HG02884 (cell line): ENCODE measurements around the gene NDP.

Experiments used
- ATAC-seq: cut with Tn5 transposase; IDR thresholded peaks from one replicate; pipeline ENCODE4 v1.9.1; 2021; ENCODE audit warnings: mild to moderate bottlenecking, moderate library complexity; ENCODE audit not compliant: unreplicated experiment

Gene NDP, protein sequence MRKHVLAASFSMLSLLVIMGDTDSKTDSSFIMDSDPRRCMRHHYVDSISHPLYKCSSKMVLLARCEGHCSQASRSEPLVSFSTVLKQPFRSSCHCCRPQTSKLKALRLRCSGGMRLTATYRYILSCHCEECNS

DNA sequence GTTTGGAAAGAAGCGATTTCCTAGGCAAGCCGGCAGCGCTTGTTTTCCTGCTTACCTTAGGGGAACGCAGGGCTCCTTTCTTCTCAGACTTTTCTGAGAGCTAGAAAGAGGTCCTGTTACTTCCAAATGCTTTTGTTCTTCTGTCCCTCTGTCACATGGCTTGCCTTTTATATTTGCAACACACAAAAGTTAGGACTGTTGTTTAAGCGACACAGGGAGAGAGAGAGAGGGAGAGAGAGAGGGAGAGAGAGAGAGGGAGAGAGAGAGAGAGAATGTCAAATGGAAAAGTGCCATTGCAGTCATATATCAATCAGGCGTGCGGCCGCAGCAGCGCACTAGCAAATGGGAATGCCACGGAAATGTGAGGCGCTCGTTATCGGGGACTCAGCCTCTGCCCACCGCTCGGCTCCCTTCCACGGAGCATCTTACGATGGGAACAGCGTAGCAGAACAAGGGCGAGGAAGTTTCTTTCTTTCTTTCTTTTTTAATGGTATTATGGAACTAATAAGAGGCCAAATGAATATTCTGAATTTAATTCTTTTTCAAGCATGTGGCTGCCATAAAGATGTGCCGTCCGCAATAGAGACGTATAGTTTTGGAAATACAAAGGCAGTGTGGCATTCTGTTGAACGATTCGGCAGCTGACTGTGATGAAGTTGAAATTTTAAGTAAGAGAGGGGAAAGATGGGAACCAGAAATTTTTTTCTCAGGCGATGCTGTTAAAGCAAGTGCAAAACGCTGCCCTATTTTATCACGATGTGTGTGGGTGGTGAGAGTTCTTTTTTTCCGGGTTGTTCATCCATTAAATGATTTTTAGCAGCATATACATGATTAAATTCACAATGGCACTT, at the start of gene NDP:
TSS of gene NDP (minus strand) at position 142 of the 851 bp plus-strand sequence. CDS start 14,745 bp downstream, outside the sequence.
- ATAC-seq = no peak

DNA sequence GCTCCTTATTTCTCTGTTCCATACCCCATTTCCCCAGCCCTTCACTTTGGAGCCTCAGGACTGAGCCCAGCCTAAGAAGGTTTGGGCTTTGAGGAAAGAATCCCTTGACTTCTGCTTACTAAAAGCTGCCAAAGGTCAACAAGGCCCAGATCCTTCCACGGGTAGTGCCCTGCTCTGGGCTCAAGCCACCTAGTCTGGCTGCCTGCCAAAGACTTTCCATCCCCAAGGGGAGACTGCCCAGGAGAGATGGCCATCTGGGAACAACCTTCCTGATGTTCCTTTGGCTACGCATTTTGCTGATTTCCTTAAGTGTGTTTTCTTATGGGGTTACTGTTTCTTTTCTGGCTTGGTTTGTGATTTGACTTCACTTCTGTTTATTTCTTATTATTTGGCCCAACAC, 49.8 kb upstream of the NDP start:
- ATAC-seq = no peak

DNA sequence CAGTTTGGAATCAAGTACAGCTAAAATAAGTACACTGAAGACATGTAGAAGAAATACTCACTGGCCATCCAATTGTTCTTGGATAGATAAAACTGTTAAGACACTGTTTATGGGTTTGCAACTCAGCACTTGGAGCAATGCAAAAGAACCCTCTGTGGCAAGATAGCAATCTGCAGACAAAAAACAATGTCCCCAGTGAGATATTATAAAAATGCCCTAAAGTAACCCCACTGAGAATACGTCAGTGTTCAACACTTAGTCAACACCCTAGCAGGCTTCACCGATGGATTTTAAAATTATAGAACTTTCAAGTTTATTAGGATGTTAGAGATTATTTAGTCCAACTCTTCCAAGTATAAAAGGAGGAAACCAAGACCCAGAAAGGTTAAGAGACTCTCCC, 47.5 kb upstream of the NDP start:
- ATAC-seq = no peak

DNA sequence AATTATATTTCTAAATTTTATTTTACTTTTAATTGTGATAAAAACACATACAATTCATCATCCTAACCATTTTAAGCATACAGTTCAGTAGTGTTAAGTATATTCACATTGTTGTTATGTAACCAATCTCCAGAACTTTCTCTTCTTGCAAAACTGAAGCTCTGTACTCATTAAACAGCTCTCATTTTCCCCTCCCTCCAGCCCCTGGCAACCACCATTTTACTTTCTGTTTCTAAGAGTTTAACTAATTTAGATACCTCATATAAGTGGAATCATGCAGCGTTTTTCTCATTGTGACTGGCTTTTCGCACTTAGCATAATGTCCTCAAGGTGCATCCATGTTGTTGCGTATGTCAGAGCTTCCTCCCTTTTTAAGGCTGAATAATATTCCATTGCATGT, 46.7 kb upstream of the NDP start:
- no peak for ATAC-seq

DNA sequence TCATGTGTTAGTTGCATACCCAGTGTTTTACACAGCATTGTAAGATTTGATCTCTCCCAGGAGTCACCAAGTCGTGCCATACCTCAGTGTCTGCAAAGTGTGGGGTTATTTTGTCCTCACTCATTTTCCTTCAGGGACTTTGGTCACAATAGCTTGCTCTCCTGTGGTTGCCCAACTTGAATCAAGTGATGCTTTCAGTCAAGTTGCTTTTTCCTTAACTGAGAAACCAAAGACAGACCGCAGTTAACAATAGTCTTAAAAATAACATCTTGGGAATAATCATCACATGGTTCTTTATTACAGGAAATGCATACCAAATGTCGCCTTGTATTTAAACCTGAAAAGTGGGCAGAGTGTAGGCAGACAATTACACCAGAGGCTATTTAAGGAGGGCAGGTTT, 44.5 kb upstream of the NDP start:
- ATAC-seq = no peak

DNA sequence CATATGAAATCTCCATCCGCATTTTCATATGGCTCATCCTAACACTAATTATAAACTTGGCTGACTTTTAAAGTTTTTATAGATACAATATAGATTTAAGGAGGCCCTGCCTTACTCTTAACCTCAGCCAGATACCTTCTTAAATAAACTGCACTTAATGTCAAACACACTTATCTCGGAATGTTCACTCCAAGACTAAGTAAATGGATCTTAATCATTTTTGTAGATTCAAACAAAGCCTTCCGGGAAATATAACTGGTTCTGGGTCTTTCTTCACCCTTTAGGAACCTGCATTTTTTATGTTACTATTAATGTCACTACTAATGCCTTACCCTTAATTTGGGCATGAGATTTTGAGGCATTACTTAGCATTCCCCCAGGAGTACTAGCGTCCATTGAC, 43.7 kb upstream of the NDP start:
- ATAC-seq = no peak

DNA sequence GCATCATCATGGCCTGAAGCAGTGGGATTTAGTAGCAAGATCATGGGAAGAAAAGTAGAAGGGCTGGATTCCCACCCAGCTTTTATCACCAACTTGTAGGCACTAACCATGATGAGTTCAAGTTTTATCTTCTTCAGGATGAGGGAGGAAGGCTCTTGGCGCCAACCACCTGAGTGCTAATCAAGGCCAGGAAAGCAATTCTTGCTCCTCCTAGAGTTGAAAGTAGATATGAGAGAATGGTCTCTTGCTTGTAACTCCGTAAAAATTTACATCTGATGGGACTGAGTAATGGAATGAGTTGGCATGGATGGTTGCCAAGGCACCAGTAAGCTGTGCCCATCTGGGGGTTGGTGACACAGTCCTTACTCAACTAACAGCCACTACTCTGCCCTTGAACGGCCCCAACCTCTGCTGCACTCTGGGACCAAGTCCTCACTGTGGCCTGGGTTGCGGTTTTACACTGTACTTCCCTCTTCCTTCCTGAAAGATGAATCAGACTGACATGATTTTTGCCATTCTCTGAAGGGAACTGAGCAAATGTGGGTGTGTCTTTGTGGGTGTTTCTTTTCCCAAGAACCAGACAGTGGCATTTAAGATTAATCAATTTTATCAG, 39.4 kb upstream of the NDP start:
- ATAC-seq = no peak

DNA sequence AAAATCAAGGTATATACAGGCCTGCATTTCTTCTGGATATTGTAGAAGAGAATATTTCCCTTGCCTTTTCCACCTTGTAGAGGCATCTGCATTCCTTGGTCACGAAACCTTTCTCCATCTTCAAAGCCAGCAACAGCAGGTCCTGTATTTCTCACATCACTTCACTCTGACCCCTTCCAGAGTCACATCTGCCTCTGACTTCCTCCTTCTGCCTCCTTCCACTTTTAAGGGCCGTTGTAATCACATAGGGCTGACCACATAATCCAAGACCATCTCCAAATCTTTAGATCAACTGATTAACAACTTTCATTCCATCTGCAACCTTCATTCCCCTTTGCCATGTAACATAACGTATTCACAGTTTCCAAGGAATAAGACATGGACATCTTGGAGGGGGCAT, 38.3 kb upstream of the NDP start:
- no peak for ATAC-seq

DNA sequence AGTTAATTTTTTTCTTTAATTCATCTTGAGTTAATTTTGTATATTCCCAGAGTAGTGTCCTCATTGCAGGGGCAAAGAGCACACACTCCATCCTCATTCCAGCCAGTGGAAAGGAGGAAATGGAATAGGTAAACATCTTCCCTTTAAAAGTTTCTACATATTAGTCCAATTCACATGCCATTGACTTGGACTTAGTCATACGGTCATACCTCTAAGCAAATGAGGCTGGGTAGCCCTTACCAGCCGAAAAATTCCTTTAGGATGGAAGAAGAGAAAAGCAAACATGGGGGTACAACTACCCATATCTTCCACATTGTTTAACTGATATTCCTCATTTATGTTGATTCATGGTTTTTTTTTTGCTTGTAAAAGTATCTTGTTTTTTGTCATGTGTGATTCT, 37.4 kb upstream of the NDP start:
- ATAC-seq = no peak

DNA sequence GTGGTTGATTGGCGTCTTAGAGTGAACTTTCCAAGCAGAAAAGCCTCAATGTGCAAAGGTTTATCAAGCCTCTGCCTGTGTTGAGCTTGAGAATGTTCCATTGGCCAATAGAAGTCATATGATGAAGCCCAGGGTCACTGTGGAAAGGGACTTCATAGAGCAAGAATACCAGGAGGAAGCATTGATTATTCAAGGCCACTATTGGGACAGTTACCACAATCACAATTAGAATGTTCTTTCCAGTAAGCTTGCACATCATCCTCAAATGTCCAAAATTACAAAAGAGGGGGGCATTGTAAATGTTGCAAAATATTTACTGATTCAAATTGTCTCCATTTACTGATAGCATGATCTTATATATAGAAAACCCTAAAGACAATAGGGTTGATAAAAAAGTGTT, 32.9 kb upstream of the NDP start:
- no peak for ATAC-seq

DNA sequence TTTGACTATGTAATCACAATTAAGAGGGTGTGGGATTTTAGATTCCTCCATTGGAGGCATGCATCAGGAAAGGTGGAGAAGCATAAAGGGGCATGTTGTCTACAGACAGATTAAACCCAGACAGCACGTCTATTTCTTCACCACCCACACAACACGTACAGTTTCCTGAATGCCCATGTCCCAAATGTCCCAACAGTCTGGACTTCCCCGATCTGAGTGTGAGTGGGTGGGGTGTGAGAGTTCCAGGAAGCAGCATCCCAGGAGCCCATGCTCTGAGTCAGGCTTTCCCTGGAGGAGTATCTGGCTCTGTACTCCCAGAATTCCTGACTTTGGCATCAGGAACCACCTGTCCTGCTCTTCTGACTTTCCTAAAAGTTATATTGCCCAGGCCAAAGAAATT, 30.8 kb upstream of the NDP start:
- ATAC-seq = no peak

DNA sequence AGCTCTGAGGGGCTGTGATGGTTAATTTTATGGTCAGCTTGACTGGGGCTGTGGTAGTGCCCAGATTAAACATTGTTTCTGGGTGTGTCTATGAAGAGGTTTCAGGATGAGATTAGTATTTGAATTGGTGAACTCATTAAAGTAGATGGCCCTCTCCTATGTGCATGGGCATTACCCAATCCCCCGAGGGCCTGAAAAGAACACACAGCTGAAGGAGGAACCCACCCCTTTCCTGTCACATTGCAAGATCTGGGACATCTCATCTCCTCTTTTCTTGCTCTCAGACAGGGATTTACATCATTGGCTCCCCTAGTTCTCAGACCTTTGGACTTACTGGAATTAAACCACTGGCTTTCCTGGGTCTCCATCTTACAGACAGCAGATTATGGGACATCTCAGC, 29.4 kb upstream of the NDP start:
- ATAC-seq = no peak

DNA sequence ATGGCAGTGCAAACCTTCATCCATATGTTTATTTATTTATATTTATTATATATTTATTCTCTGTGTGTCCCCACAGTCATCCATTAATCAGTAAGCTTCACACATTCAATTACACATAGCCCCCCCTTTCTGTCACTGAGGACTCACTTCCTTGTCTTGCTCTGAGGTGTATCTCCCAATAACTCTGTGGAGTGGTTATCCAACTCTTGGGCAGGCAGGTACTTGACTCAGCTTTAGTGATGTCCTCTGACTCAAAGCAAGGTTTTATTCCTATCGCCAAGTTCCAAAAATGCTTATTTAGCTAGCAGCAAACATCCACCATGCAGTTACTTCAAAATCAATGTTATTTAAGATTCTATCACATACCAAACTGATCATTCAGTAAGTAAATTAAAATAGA, 25.2 kb upstream of the NDP start:
- no peak for ATAC-seq

DNA sequence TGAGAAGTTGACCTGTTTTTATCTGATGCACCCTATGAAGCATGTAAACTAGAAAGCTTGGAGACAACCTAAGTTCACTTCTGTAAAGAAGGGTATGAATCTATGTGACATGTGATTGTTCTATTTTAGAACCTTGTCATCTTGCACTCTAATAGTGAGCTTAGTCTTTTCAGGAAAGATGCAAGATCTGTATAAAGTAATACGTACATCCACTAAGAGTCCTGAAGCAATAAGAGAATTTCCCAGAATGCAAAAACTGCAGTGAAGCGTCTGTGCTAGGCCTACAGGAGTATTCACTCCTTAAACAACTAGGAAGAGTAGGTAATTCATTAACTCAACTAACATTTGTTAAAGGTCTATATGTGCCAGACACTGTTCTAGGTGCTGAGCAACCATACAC, 23.3 kb upstream of the NDP start:
- no peak for ATAC-seq

DNA sequence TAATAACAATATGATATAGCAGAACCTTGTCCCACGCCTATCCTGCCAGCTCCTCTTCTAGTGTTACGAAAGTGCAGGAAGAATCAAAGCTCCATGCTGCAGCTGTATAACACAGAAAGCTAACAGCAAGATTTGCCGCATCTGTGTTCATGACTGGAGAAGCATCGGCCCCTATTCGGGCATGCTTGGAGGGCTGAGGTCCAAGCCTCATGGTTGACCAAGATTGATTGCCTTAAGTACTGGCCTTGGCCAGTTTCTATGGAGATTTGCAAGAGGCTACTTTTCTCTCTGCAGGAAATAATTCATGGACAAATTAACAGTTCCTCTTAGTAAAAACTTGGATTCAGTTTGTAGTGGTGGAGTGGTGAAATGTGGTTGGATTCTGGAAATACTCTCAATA, 12.9 kb upstream of the NDP start:
- ATAC-seq = no peak

DNA sequence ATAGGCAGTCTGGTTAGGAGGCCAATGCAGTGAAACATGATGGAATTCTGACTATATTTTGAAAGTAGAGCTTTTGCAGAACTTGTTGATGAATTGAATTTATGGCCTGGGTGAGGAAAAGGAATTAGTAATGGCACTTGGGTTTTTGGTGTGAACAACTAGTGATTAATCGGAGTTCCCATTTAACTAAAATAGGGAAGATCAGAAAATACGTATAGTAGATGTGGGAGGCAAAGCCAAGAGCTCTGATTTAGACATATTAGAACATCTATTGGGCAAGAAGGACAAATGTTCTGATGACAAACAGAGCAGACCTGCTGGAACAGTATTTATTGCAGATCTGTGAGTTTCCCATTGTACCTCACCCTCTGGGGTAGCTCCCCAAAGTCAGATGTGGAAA, 12.3 kb upstream of the NDP start:
- no peak for ATAC-seq

DNA sequence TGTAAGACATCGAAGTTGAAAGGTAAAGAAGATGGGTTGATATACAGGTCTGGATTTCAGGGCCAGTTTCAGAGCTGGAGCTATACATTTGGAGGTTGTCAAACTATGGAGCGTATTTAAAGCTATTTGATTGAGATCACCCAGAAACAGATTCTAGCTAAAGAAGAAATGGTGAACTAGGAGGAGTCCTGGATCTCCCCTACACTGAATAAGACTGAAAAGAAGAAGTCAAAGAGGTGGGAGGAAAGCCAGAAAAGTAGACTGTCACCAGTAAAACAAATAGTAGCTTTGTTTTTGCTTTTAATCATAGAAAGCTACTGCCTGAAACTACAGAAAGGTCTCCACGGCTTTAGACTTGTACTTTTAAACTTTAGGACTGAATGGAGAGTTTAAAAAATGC, 5.0 kb upstream of the NDP start:
- ATAC-seq = no peak

DNA sequence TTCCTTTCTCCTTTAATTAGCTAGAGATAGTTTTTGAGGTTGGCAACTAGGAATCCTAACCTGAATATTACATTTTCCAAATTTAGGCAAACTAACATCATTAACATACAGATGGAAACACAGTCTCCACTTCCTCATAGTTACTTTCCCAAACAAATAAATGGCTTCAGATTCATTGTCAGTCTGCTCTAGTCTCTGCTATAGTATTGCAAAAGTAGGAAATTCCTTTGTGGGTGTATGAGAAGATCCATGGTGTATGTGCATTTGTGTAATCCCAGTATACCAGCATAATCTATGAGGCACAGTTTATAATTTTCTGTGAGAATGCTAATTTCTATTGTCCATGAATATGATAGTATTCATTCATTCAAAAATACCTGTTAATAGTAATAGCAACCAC, 3.0 kb upstream of the NDP start:
- ATAC-seq = no peak

DNA sequence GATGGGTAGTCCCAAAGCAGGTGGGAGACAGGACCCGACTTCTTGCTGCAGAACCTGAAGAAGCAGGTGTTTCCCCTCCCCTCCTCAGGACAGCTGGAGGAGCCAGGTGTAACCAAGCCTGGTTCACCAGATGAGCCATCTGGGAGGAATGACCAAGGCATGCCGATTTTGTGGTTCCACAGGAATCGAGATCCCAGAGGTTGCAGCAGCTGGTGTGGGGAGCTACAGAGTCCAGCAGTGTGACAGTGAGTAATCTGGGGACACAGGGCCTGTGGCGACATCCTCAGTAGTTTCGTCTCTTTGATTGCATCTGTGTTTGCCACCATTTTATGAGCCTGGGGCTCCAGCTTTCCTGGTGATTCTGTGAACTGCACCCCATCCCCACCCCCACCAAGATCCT, 2.6 kb upstream of the NDP start:
- no peak for ATAC-seq

DNA sequence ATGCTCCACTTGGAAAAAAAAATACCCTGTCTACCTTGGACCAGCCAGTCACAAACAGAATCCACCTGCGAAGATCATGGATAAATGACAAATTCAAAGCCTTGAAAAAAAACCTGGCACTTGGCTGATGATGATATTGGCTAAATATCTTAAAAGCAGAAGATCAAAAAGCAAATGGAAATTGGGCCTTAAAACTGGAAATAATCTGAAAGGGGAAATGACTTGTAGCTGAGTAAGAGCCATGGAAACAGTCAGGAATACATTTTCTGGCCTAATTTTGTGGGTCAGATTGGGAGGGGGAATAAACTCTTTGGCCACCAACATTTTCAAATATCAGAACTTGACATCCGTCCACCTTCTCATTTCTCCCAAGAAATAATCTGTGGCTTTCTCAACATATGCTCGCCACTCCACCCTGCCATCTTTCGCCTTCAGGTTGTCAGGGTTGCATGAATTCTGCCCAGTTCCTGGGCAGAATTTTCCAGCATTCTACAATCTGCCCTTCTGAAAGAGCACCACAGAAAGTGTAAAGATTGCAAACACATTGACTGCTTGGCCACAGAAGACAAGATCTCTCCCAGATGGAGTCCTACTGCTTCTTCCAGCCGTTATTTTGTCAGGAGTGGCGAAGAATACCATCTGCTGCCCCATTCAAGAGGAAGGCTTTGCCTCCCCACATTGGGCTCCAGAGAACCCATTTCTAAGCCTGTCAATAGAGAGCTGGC, 1.7 kb upstream of the NDP start:
- no peak for ATAC-seq

DNA sequence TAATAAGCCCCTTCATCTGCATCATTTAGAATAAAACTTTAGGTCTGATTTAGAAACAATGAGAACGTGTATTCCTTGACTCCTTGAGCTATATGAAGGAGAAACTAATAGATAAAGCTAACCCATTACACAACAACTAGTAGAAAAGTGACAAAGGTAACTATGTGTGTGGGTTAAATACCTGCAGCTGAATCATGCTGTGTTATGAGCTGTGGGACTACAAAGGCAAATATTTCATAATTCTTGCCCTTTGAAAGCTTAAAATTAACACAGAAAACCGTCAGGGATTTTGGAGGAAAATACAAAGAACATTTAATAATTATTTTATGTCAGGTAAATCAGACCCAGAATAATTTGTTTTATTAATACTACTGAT, 898 bp upstream of the NDP start:
- ATAC-seq = no peak
